ENCODE data around the gene FBXO31.
"Not testable (repeated sequence)": the region's sequence is repeated elsewhere in the genome, so short reads cannot be mapped to it uniquely, and the experiment has no call there.

FBXO31 gene

GRCh38 chr16:87344931-87345631 is 38.5 kb downstream of the FBXO31 start:
- no peak for DNase-seq (ENCODE audit: low spot score)
- FAIRE-seq: no peak

GRCh38 chr16:87344165-87344930 is 39.2 kb downstream of the FBXO31 start:
- FAIRE-seq (no peak), DNase-seq (ENCODE audit: low spot score) (no peak)

GRCh38 chr16:87343753-87344050 is 39.9 kb downstream of the FBXO31 start:
- DNase-seq (ENCODE audit: low spot score) (no peak), FAIRE-seq (no peak)

- no peak for FAIRE-seq
- no peak for DNase-seq (ENCODE audit: low spot score)
Measured at GRCh38 chr16:87342978-87343752, 40.4 kb downstream of the FBXO31 start.

GRCh38 chr16:87342504-87342903 is 41.1 kb downstream of the FBXO31 start:
- FAIRE-seq (no peak), DNase-seq (ENCODE audit: low spot score) (no peak)

GRCh38 chr16:87340198-87340597 is 43.4 kb downstream of the FBXO31 start:
- no peak for FAIRE-seq
- no peak for DNase-seq (ENCODE audit: low spot score)

- not testable (repeated sequence) for FAIRE-seq; DNase-seq (ENCODE audit: low spot score)
Measured at GRCh38 chr16:87339724-87340105, 43.9 kb downstream of the FBXO31 start.

- DNase-seq (ENCODE audit: low spot score) (no peak), FAIRE-seq (no peak)
Measured at GRCh38 chr16:87339086-87339723, 44.4 kb downstream of the FBXO31 start.

- DNase-seq (ENCODE audit: low spot score) (no peak), FAIRE-seq (no peak)
Measured at GRCh38 chr16:87338155-87338765, 45.3 kb downstream of the FBXO31 start.

GRCh38 chr16:87337262-87337771 is 46.3 kb downstream of the FBXO31 start:
- DNase-seq (ENCODE audit: low spot score) (no peak), FAIRE-seq (no peak)

- FAIRE-seq (no peak), DNase-seq (ENCODE audit: low spot score) (no peak)
Measured at GRCh38 chr16:87336434-87337240, 46.9 kb downstream of the FBXO31 start.

- DNase-seq (ENCODE audit: low spot score) (no peak), FAIRE-seq (no peak)
Measured at GRCh38 chr16:87335625-87336433, 47.7 kb downstream of the FBXO31 start.

GRCh38 chr16:87334651-87335624 is 48.6 kb downstream of the FBXO31 start:
- FAIRE-seq (no peak), DNase-seq (ENCODE audit: low spot score) (no peak)

- FAIRE-seq (no peak), DNase-seq (ENCODE audit: low spot score) (no peak)
Measured at GRCh38 chr16:87333581-87334331, 49.8 kb downstream of the FBXO31 start.

GRCh38 chr16:87333101-87333500 is 50.5 kb downstream of the FBXO31 start:
- FAIRE-seq (no peak), DNase-seq (ENCODE audit: low spot score) (no peak)

GRCh38 chr16:87332150-87332549 is 51.4 kb downstream of the FBXO31 start:
- FAIRE-seq (no peak), DNase-seq (ENCODE audit: low spot score) (no peak)

GRCh38 chr16:87331241-87331801 is 52.3 kb downstream of the FBXO31 start:
- FAIRE-seq (no peak), DNase-seq (ENCODE audit: low spot score) (no peak)

Measured in RCC 7860 (cell line).